ENCODE results near the gene RGS17.

DNA sequence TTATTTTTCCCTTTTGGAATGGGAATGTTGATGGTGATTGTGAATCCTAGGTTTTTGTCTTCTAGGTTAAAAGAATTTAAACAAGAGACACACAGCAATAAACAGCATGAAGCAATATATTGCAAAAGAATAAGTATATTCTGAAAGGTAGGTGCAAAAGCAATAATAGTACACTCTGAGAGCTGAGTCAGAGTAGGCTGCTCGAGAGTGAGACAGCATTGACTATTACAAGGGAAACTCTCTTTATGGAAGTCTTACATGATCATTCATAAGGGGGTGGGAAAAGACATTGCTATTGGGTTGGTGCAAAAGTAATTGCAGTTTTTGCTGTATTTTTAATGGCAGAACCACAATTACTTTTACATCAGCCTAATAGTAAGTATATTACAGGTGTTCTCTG, 173.3 kb downstream of the RGS17 start:
- TF ChIP-seq ARNT (IDR thresholded peaks at IDR 0.05), result no peak
- no peak for TF ChIP-seq HDGF (IDR thresholded peaks at IDR 0.05; ENCODE audit: borderline replicate concordance)
- no peak for TF ChIP-seq BHLHE40 (IDR thresholded peaks at IDR 0.05; ENCODE audit: borderline replicate concordance)
- TF ChIP-seq SP1 (IDR thresholded peaks at IDR 0.05), result no peak
- peak; percentile 11; the same call in 1 of the 2 replicates for TF ChIP-seq ELF4 (IDR thresholded peaks at IDR 0.05)
- no peak for TF ChIP-seq SUZ12 (IDR thresholded peaks at IDR 0.05)
- TF ChIP-seq FOXK2 (IDR thresholded peaks at IDR 0.05), result no peak
- TF ChIP-seq ZNF384 (IDR thresholded peaks at IDR 0.05), result no peak
- no peak for TF ChIP-seq FOXA1 (IDR thresholded peaks at IDR 0.05)
- no peak for TF ChIP-seq FOXM1 (IDR thresholded peaks at IDR 0.05; ENCODE audit: borderline replicate concordance)
- no peak for TF ChIP-seq LEF1 (IDR thresholded peaks at IDR 0.05; ENCODE audit: borderline replicate concordance)
- no peak for TF ChIP-seq L3MBTL2 (conservative IDR thresholded peaks at IDR 0.05)

Data from HEK293T (cell line).